DND-41 (cell line): Measurements from ENCODE around the gene FOXF2.
"Not testable (repeated sequence)": the region's sequence is repeated elsewhere in the genome, so short reads cannot be mapped to it uniquely, and the experiment has no call there.

Experiments used
- ATAC-seq: fragments of 200-7000 bp; cut with Tn5 transposase; 3 replicates; pipeline ENCODE4 v1.9.1; 2021; ENCODE audit warnings: low read depth; ENCODE audit not compliant: insufficient read depth
- DNase-seq: peaks from one replicate; pipeline ENCODE4 v3.0.0-alpha.2; 2020
- H2AFZ ChIP-seq: 2 replicates; pipeline ENCODE4 v1.6.0; 2012; ENCODE audit warnings: low read depth, low read length
- H3K27ac ChIP-seq: 2 replicates; pipeline ENCODE4 v1.5.1; 2012; ENCODE audit warnings: low read length, inconsistent platforms
- H3K27me3 ChIP-seq: fragments of 200-600 bp; sonication (generic); 2 replicates; pipeline ENCODE4 v1.6.0; 2012; ENCODE audit warnings: low read length, mild to moderate bottlenecking, inconsistent platforms; ENCODE audit not compliant: insufficient read depth, poor library complexity
- H3K36me3 ChIP-seq: 2 replicates; pipeline ENCODE4 v1.5.1; 2012; ENCODE audit warnings: low read length, inconsistent platforms; ENCODE audit not compliant: insufficient read depth
- H3K4me1 ChIP-seq: 2 replicates; pipeline ENCODE4 v1.5.1; 2012; ENCODE audit warnings: mild to moderate bottlenecking, low read length; ENCODE audit not compliant: insufficient read depth
- H3K4me2 ChIP-seq: 2 replicates; pipeline ENCODE4 v1.6.0; 2012; ENCODE audit warnings: mild to moderate bottlenecking, moderate library complexity, low read length, inconsistent platforms; ENCODE audit not compliant: insufficient read depth
- H3K4me3 ChIP-seq, 2 experiments: fragments of 200-600 bp in 1 of 2; shearing (Covaris generic) in 1 of 2; 2 replicates each; pipeline ENCODE4 v1.5.1; 2012 to 2016; ENCODE audit warnings: inconsistent platforms in 2 of 2, low read length in 2 of 2, mild to moderate bottlenecking in 2 of 2, low read depth in 1 of 2, moderate library complexity in 1 of 2
- H3K79me2 ChIP-seq: 2 replicates; pipeline ENCODE4 v1.6.0; 2012; ENCODE audit warnings: low read length, inconsistent platforms; ENCODE audit not compliant: insufficient read depth
- H3K9ac ChIP-seq: 2 replicates; pipeline ENCODE4 v1.6.0; 2012; ENCODE audit warnings: low read depth, mild to moderate bottlenecking, inconsistent platforms, low read length, moderate library complexity
- H3K9me3 ChIP-seq: 2 replicates; pipeline ENCODE4 v1.5.1; 2012; ENCODE audit warnings: low read length, moderate library complexity, mild to moderate bottlenecking, inconsistent platforms; ENCODE audit not compliant: insufficient read depth, severe bottlenecking
- H4K20me1 ChIP-seq: 2 replicates; pipeline ENCODE4 v1.6.0; 2012; ENCODE audit warnings: low read length; ENCODE audit not compliant: insufficient read depth
- CTCF ChIP-seq: IDR thresholded peaks from 2 replicates; pipeline ENCODE4 v1.5.1; 2012; ENCODE audit warnings: borderline replicate concordance, low read length, moderate library complexity, mild to moderate bottlenecking; ENCODE audit not compliant: poor library complexity, severe bottlenecking; ENCODE audit errors: extremely low read depth
- EZH2 ChIP-seq: IDR thresholded peaks from 3 replicates; pipeline ENCODE4 v1.6.1; 2012; ENCODE audit warnings: borderline replicate concordance, low read depth, mild to moderate bottlenecking, moderate library complexity, low read length, inconsistent platforms; ENCODE audit not compliant: severe bottlenecking

FOXF2 gene

DNA sequence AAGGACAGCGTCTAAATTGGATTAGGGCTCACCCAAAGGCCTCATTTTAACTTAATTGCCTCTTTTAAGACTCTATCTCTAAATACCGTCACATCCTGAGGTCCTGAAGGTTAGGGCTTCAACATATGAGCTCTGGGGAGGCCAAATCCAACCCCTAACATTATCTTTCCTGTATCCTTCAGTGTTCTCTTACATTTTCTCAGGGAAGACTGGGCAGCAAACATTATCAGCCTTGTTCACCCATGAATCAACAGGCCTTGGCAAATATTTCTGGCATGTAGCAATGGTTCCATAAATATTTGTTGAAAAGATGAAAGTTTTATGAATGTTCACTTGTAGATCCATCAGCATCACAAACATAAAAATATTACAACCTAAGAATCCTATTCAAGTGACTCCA is 24.6 kb upstream of the FOXF2 start:
- Histone ChIP-seq H3K27me3 (peaks cover 9% of the 10 kb centered on the region), H3K4me3 (no peak overlapping the region), H3K27ac (no peak overlapping the region), H3K9me3 (no peaks in the 10 kb centered on the region), H3K4me2 (no peak overlapping the region), H3K9ac (no peak overlapping the region), H3K79me2 (no peaks in the 10 kb centered on the region), H4K20me1 (0 out of 2 replicates have a peak, but pooled peaks cover 2% of the 10 kb centered on the region), H3K4me1 (no peaks in the 10 kb centered on the region), H3K36me3 (no peaks in the 10 kb centered on the region), H2AFZ (no peak overlapping the region)
- TF ChIP-seq CTCF (no peak), EZH2 (no peak)
- ATAC-seq (no peak), DNase-seq (no peak)

GRCh38 chr6:1365686-1366085 is 23.7 kb upstream of the FOXF2 start:
- DNase-seq (no peak), ATAC-seq (no peak)
- H3K79me2 ChIP-seq = no peaks in the 10 kb centered on the region
- no peak overlapping the region for H3K9ac ChIP-seq
- H2AFZ ChIP-seq = no peak overlapping the region
- TF ChIP-seq EZH2 (no peak), CTCF (no peak)
- H3K4me2 ChIP-seq = no peak overlapping the region
- H3K27ac ChIP-seq = no peak overlapping the region
- H3K4me3 ChIP-seq = no peak overlapping the region
- no peaks in the 10 kb centered on the region for H3K36me3 ChIP-seq
- H4K20me1 ChIP-seq = 0 out of 2 replicates have a peak, but pooled peaks cover 2% of the 10 kb centered on the region
- peaks cover 8% of the 10 kb centered on the region for H3K27me3 ChIP-seq
- no peaks in the 10 kb centered on the region for H3K9me3 ChIP-seq
- no peaks in the 10 kb centered on the region for H3K4me1 ChIP-seq

DNA sequence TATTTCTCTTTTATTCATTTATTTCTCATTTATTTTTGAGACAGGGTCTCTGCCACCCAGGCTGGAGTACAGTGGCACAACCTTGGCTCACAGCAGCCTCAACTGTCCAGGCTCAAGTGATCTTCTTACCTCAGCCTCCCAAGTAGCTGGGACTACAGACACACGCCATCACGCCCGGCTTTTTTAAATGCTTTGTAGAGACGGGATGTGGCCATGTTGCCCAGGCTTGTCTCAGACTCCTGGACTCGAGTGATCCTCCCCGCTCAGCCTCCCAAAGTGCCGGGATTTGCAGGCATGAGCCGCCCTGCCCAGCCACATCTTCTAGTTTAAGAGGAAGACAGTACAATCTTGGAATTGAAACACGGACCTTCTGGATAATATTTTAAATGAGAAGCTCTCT is 21.6 kb upstream of the FOXF2 start:
- H3K79me2 ChIP-seq = no peaks in the 10 kb centered on the region
- no peak for TF ChIP-seq CTCF
- no peak for TF ChIP-seq EZH2
- H3K4me1 ChIP-seq = no peaks in the 10 kb centered on the region
- no peak overlapping the region for H3K4me3 ChIP-seq
- H3K9me3 ChIP-seq = no peaks in the 10 kb centered on the region
- H3K36me3 ChIP-seq = no peaks in the 10 kb centered on the region
- H3K27ac ChIP-seq = no peak overlapping the region
- H3K4me2 ChIP-seq = no peak overlapping the region
- 0 out of 2 replicates have a peak, but pooled peaks cover 2% of the 10 kb centered on the region for H4K20me1 ChIP-seq
- H2AFZ ChIP-seq = no peak overlapping the region
- peaks cover 6% of the 10 kb centered on the region for H3K27me3 ChIP-seq
- DNase-seq = no peak
- ATAC-seq = no peak
- H3K9ac ChIP-seq = no peak overlapping the region

DNA sequence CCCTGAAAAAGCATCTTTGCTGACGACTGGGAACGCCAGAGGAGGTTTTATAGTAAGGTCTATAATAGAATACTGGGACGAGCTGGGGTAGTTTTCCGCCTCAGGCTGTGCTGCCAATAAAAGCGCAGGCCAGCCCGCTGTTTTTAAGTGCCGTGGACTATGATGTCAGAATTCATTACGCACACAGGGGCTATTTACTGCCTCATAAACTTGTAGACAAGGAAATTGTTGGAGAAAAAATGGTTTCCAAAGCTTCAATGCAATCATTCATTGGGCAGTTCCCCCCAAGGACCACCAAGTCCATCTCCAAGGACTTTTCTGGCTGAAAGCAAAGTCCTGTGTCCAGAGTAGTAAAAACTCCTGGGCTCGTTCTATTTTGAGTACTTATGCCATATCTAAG is 20.4 kb upstream of the FOXF2 start:
- Histone ChIP-seq H4K20me1 (0 out of 2 replicates have a peak, but pooled peaks cover 2% of the 10 kb centered on the region), H3K4me1 (no peaks in the 10 kb centered on the region), H3K27ac (no peak overlapping the region), H3K4me2 (no peak overlapping the region), H3K9me3 (no peaks in the 10 kb centered on the region), H3K4me3 (no peak overlapping the region), H3K9ac (no peak overlapping the region), H3K36me3 (no peaks in the 10 kb centered on the region), H3K27me3 (peaks cover 6% of the 10 kb centered on the region), H3K79me2 (no peaks in the 10 kb centered on the region), H2AFZ (no peak overlapping the region)
- no peak for TF ChIP-seq EZH2
- TF ChIP-seq CTCF = no peak
- no peak for DNase-seq
- no peak for ATAC-seq

GRCh38 chr6:1369695-1370094 is 19.7 kb upstream of the FOXF2 start:
- not testable (repeated sequence) for H4K20me1 ChIP-seq, DNase-seq, H3K79me2 ChIP-seq

More at GRCh38 chr6:1369695-1370094, 19.7 kb upstream of the FOXF2 start:
- not testable (repeated sequence) for H3K27ac ChIP-seq, H3K4me1 ChIP-seq, H3K4me3 ChIP-seq, H3K36me3 ChIP-seq, H3K9ac ChIP-seq, H3K27me3 ChIP-seq, H3K4me2 ChIP-seq, H3K9me3 ChIP-seq, H2AFZ ChIP-seq, ATAC-seq
